Measurements from ENCODE around the gene RABGAP1L.

Gene RABGAP1L

GRCh38 chr1:174364996-174365736 is 205.8 kb downstream of the RABGAP1L start:
- TF ChIP-seq, protein P1, sequence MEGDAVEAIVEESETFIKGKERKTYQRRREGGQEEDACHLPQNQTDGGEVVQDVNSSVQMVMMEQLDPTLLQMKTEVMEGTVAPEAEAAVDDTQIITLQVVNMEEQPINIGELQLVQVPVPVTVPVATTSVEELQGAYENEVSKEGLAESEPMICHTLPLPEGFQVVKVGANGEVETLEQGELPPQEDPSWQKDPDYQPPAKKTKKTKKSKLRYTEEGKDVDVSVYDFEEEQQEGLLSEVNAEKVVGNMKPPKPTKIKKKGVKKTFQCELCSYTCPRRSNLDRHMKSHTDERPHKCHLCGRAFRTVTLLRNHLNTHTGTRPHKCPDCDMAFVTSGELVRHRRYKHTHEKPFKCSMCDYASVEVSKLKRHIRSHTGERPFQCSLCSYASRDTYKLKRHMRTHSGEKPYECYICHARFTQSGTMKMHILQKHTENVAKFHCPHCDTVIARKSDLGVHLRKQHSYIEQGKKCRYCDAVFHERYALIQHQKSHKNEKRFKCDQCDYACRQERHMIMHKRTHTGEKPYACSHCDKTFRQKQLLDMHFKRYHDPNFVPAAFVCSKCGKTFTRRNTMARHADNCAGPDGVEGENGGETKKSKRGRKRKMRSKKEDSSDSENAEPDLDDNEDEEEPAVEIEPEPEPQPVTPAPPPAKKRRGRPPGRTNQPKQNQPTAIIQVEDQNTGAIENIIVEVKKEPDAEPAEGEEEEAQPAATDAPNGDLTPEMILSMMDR (IDR thresholded peaks at IDR 0.05; ENCODE audit: extremely low read depth, insufficient read depth, missing control alignments) = no peak
- in situ Hi-C loops (cut with MboI; ENCODE audit: low pct_unique_long_range_greater_than_20kb, low sequenced_read_pairs, unreplicated experiment) = no loop called here
- DNase-seq (ENCODE audit: low spot score) = no peak

- in situ Hi-C loops (cut with MboI; ENCODE audit: low pct_unique_long_range_greater_than_20kb, low sequenced_read_pairs, unreplicated experiment) = no loop called here
- DNase-seq (ENCODE audit: low spot score) = no peak
- TF ChIP-seq, protein P1 (IDR thresholded peaks at IDR 0.05; ENCODE audit: extremely low read depth, insufficient read depth, missing control alignments) = no peak
Measured at GRCh38 chr1:174366946-174367345, 207.6 kb downstream of the RABGAP1L start.

DNA sequence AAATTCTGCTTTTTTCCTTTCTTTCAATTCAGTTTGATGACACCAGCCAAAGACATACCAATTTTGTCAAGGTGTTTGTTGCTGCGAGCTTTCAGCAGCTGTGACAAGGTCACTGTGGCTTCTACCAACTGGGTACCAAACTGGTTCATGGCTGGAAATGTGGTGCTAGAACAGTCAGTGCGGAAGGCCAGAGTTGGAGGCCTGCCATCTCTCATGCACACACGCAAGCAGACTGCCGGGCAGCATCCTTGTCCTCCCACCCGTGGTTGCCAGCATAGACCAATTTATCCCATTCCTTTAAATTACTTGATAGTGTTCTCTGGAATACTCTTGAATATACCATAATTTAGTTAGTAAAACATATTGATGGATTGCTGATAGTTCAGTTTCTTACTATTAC is 208.6 kb downstream of the RABGAP1L start:
- DNase-seq (ENCODE audit: low spot score) = no peak
- TF ChIP-seq, protein P1 (IDR thresholded peaks at IDR 0.05; ENCODE audit: extremely low read depth, insufficient read depth, missing control alignments) = no peak
- in situ Hi-C loops (cut with MboI; ENCODE audit: low pct_unique_long_range_greater_than_20kb, low sequenced_read_pairs, unreplicated experiment) = no loop called here

- in situ Hi-C loops (cut with MboI; ENCODE audit: low pct_unique_long_range_greater_than_20kb, low sequenced_read_pairs, unreplicated experiment) = no loop called here
- no peak for DNase-seq (ENCODE audit: low spot score)
- TF ChIP-seq, protein P1 (IDR thresholded peaks at IDR 0.05; ENCODE audit: extremely low read depth, insufficient read depth, missing control alignments) = no peak
Measured at GRCh38 chr1:174376030-174376429, 216.7 kb downstream of the RABGAP1L start.

GRCh38 chr1:174391716-174392115 is 232.4 kb downstream of the RABGAP1L start:
- in situ Hi-C loops (cut with MboI; ENCODE audit: low pct_unique_long_range_greater_than_20kb, low sequenced_read_pairs, unreplicated experiment) = no loop called here
- TF ChIP-seq, protein P1 (IDR thresholded peaks at IDR 0.05; ENCODE audit: extremely low read depth, insufficient read depth, missing control alignments) = no peak

DNA sequence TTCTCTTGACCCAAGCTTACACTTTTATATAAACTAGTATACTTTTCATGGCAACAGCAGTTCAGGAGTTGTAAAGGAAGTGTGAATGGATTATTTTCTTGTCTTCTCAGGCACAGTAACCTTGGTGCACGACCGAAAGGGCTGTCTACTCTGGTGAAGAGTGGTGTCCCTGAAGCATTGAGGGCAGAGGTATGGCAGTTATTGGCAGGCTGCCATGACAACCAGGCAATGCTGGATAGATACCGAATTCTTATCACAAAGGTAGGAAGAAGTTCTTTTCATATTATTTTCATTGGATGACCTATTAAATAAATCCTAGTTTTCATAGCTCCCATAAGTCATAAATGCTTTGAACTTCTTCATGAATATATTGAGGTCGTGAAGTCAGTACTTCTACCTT is 234.6 kb downstream of the RABGAP1L start:
- in situ Hi-C loops (cut with MboI; ENCODE audit: low pct_unique_long_range_greater_than_20kb, low sequenced_read_pairs, unreplicated experiment) = no loop called here
- DNase-seq (ENCODE audit: low spot score) = no peak
- TF ChIP-seq, protein P1 (IDR thresholded peaks at IDR 0.05; ENCODE audit: extremely low read depth, insufficient read depth, missing control alignments) = no peak

More at GRCh38 chr1:174391716-174392115, 232.4 kb downstream of the RABGAP1L start:
- no peak for DNase-seq (ENCODE audit: low spot score)
